Inflammatory macrophage treated with lipopolysaccharide for 1 hour (primary cell): ENCODE results near the gene PRDM11.
A peak's percentile ranks its signal among the peaks of the same experiment; 100 is the strongest.

ENCODE experiments used
- DNase-seq, 2 donors: peaks; one replicate each; pipeline ENCODE4 v3.0.0-alpha.2; 2020 to 2022

PRDM11 gene

GRCh38 chr11:45158210-45158731, 11.8 kb downstream of the PRDM11 start:
- no peak for DNase-seq

- no peak for DNase-seq
These were observed 12.6 kb downstream of the PRDM11 start for GRCh38 chr11:45158891-45159605.

- DNase-seq, result no peak
These were observed 13.4 kb downstream of the PRDM11 start for GRCh38 chr11:45159781-45160365.

GRCh38 chr11:45161252-45162063, 15.0 kb downstream of the PRDM11 start:
- DNase-seq, result no peak

GRCh38 chr11:45162064-45162375, 15.6 kb downstream of the PRDM11 start:
- DNase-seq, result no peak

- no peak for DNase-seq
These were observed 16.8 kb downstream of the PRDM11 start for GRCh38 chr11:45162916-45163879.

GRCh38 chr11:45163956-45164575, 17.6 kb downstream of the PRDM11 start:
- DNase-seq, result no peak

GRCh38 chr11:45165386-45165785, 18.9 kb downstream of the PRDM11 start:
- DNase-seq, result no peak

GRCh38 chr11:45165806-45166603, 19.6 kb downstream of the PRDM11 start:
- no peak for DNase-seq

GRCh38 chr11:45166604-45166897, 20.1 kb downstream of the PRDM11 start:
- DNase-seq, result no peak

GRCh38 chr11:45167283-45167682, 20.8 kb downstream of the PRDM11 start:
- DNase-seq, result no peak

- DNase-seq, result no peak
These were observed 22.1 kb downstream of the PRDM11 start for GRCh38 chr11:45168366-45169130.

GRCh38 chr11:45169310-45170072, 23.1 kb downstream of the PRDM11 start:
- DNase-seq, result peak in 1 of 2 donors; percentile 2

GRCh38 chr11:45170484-45170883, 24.0 kb downstream of the PRDM11 start:
- DNase-seq, result no peak

GRCh38 chr11:45171550-45171949, 25.1 kb downstream of the PRDM11 start:
- no peak for DNase-seq

- no peak for DNase-seq
These were observed 26.6 kb downstream of the PRDM11 start for GRCh38 chr11:45173064-45173463.

- DNase-seq, result no peak
These were observed 27.9 kb downstream of the PRDM11 start for GRCh38 chr11:45174168-45174835.

- no peak for DNase-seq
These were observed 28.5 kb downstream of the PRDM11 start for GRCh38 chr11:45174963-45175362.

- no peak for DNase-seq
These were observed 30.6 kb downstream of the PRDM11 start for GRCh38 chr11:45176996-45177395.
